Endothelial cell of umbilical vein (primary cell): ENCODE measurements around the gene OR3A2. TPM values are rescaled to one million over a fixed set of nuclear protein-coding genes. Genes with fewer than 3 reads are reported as not detected.
"Not testable (repeated sequence)": the region's sequence is repeated elsewhere in the genome, so short reads cannot be mapped to it uniquely, and the experiment has no call there.

Experiments used
- BruUV-seq: library from RNA; stranded (reverse); fragments of 400-500 nt; replicated peaks from 2 replicates; lab custom pipeline; 2021; lab: Mats Ljungman, UMichigan
- CTCF ChIA-PET: fragments of 300-600, 350-600 bp; sonication (Branson Sonifier 250); formaldehyde crosslinking; loops from one replicate; lab custom pipeline; 2021; ENCODE audit warnings: antibody characterized with exemption, inconsistent platforms; lab: Charles Lee
- POLR2A ChIA-PET: fragments of 300-600, 350-600 bp; sonication (Branson Sonifier 250); formaldehyde crosslinking; loops from one replicate; lab custom pipeline; 2021; ENCODE audit warnings: antibody characterized with exemption, inconsistent platforms; lab: Charles Lee
- DNase-seq: peaks from one replicate; pipeline ENCODE4 v3.0.0-alpha.2; 2011; ENCODE audit warnings: low read depth, low spot score
- FAIRE-seq: peaks from 2 replicates; lab custom pipeline; 2011; peaks lifted over from hg19 to GRCh38; lab: Jason Lieb, UNC
- H2AFZ ChIP-seq: 2 replicates; pipeline ENCODE4 v1.6.0; 2012; ENCODE audit warnings: low read depth, low read length, control low read depth, inconsistent platforms
- H3K27ac ChIP-seq: 2 replicates; pipeline ENCODE4 v1.5.1; 2011; ENCODE audit warnings: low read depth, mild to moderate bottlenecking, control low read depth, low read length, moderate library complexity; ENCODE audit not compliant: insufficient read depth
- H3K27me3 ChIP-seq, 2 experiments: 2 replicates each; pipeline versions ENCODE4 v1.6.0 to v1.6.1; 2011; ENCODE audit warnings: low read length in 2 of 2, mixed read lengths in 1 of 2; ENCODE audit not compliant: control insufficient read depth in 2 of 2, insufficient read depth in 2 of 2
- H3K36me3 ChIP-seq, 2 experiments: 2 replicates in 1 of 2; 3 replicates in 1 of 2; pipeline ENCODE4 v1.5.1; 2011; ENCODE audit warnings: low read length in 2 of 2, mild to moderate bottlenecking in 1 of 2, moderate library complexity in 1 of 2; ENCODE audit not compliant: control insufficient read depth in 2 of 2, insufficient read depth in 2 of 2; ENCODE audit errors: extremely low read depth in 1 of 2
- H3K4me1 ChIP-seq: 3 replicates; pipeline ENCODE4 v1.5.1; 2011; ENCODE audit warnings: mild to moderate bottlenecking, low read length; ENCODE audit not compliant: control insufficient read depth, insufficient read depth; ENCODE audit errors: extremely low read depth
- H3K4me2 ChIP-seq: 2 replicates; pipeline ENCODE4 v1.6.1; 2011; ENCODE audit warnings: low read length, control low read depth, mixed read lengths; ENCODE audit not compliant: insufficient read depth
- H3K4me3 ChIP-seq, 3 experiments: fragments of 200-600 bp in 1 of 3; sonication (generic), shearing (Covaris generic) in 1 of 3; replicated peaks in 1 of 3; 2 replicates each; pipeline ENCODE4 v1.5.1; 2011 to 2016; ENCODE audit warnings: control low read depth in 3 of 3, low read length in 3 of 3, mild to moderate bottlenecking in 2 of 3, inconsistent platforms in 1 of 3, low read depth in 1 of 3, moderate library complexity in 1 of 3; ENCODE audit not compliant: insufficient read depth in 1 of 3
- H3K79me2 ChIP-seq: 2 replicates; pipeline ENCODE4 v1.6.0; 2012; ENCODE audit warnings: low read length, inconsistent platforms; ENCODE audit not compliant: control insufficient read depth, insufficient read depth
- H3K9ac ChIP-seq: replicated peaks from 2 replicates; pipeline ENCODE3; 2011; ENCODE audit warnings: low read length, control low read depth; ENCODE audit not compliant: insufficient read depth; ENCODE audit errors: extremely low read depth
- H3K9me1 ChIP-seq: replicated peaks from 3 replicates; pipeline ENCODE4 v1.6.0; 2011; ENCODE audit warnings: mild to moderate bottlenecking, low read length; ENCODE audit not compliant: control insufficient read depth, insufficient read depth; ENCODE audit errors: extremely low read depth
- H3K9me3 ChIP-seq: replicated peaks from 2 replicates; pipeline ENCODE4 v1.5.1; 2012; ENCODE audit warnings: low read length, inconsistent platforms; ENCODE audit not compliant: control insufficient read depth, insufficient read depth
- H4K20me1 ChIP-seq: replicated peaks from 2 replicates; pipeline ENCODE3; 2011; ENCODE audit warnings: mild to moderate bottlenecking, low read length; ENCODE audit not compliant: control insufficient read depth, insufficient read depth; ENCODE audit errors: extremely low read depth
- EZH2 ChIP-seq: IDR thresholded peaks from 2 replicates; pipeline ENCODE4 v1.6.1; 2012; ENCODE audit warnings: borderline replicate concordance, low read depth, mild to moderate bottlenecking, moderate library complexity, low read length, inconsistent platforms; ENCODE audit not compliant: severe bottlenecking
- FOS ChIP-seq: IDR thresholded peaks from 2 replicates; pipeline ENCODE4 v1.6.1; 2011; ENCODE audit warnings: mild to moderate bottlenecking, low read length, moderate library complexity, borderline replicate concordance; ENCODE audit not compliant: insufficient read depth
- GATA2 ChIP-seq: IDR thresholded peaks from 2 replicates; pipeline ENCODE4 v1.7.0; 2011; ENCODE audit warnings: low read depth, mild to moderate bottlenecking, moderate library complexity, mixed read lengths, low read length; ENCODE audit not compliant: insufficient read length, insufficient read depth
- JUN ChIP-seq: IDR thresholded peaks from 2 replicates; pipeline ENCODE4 v1.6.1; 2011; ENCODE audit warnings: borderline replicate concordance, low read depth; ENCODE audit not compliant: insufficient read length, insufficient read depth
- MYC ChIP-seq: IDR thresholded peaks from one replicate; pipeline ENCODE4 v1.6.1; 2011; ENCODE audit warnings: mild to moderate bottlenecking, low read depth, low read length
- POLR2A ChIP-seq: IDR thresholded peaks from 2 replicates; pipeline ENCODE4 v1.6.1; 2012; ENCODE audit warnings: low read depth, mild to moderate bottlenecking, control low read depth, low read length
- POLR2AphosphoS5 ChIP-seq: IDR thresholded peaks from 2 replicates; pipeline ENCODE4 v1.6.1; 2012; ENCODE audit warnings: low read depth, mild to moderate bottlenecking, control low read depth, low read length, moderate library complexity; ENCODE audit not compliant: insufficient read depth
- dilution Hi-C: fragments of 300-500 bp; cut with MboI; formaldehyde crosslinking; loops from one replicate; pipeline ENCODE4 v1.15.0; 2019; ENCODE audit warnings: low sequenced_read_pairs; ENCODE audit not compliant: extremely low pct_ligation_motif_present
- intact Hi-C: fragments of 100-400 bp; cut with micrococcal nuclease; formaldehyde crosslinking; loops from one replicate; pipeline ENCODE4 v1.10.0; 2022
- polyA plus RNA-seq, 4 experiments: library from polyadenylated mRNA; depleted of rRNA in 3 of 4; stranded (reverse) in 3 of 4; unstranded in 1 of 4; fragments of >200 nt; gene quantifications; 2 replicates each; pipeline versions ENCODE4 v1.2.1 to v1.2.3, GENCODE V29; 2011 to 2012; ENCODE audit warnings: missing spikeins in 1 of 4
- total RNA-seq: library from RNA; stranded (reverse); gene quantifications from 2 replicates; pipeline ENCODE4 v1.2.3, GENCODE V29; 2021
- TF ChIP-seq, protein P1 (sequence below), 2 donors: IDR thresholded peaks; 1 replicate in 1 of 2; 2 replicates in 1 of 2; pipeline ENCODE4 v1.5.1; 2011; ENCODE audit warnings: low read length in 2 of 2, mild to moderate bottlenecking in 2 of 2, moderate library complexity in 2 of 2, control low read depth in 1 of 2, inconsistent platforms in 1 of 2, low read depth in 1 of 2; ENCODE audit not compliant: insufficient read depth in 1 of 2; ENCODE audit errors: extremely low read depth in 1 of 2
- TF ChIP-seq, protein P2 (sequence below): IDR thresholded peaks from 2 replicates; pipeline ENCODE4 v1.6.1; 2011; ENCODE audit not compliant: insufficient read depth, insufficient read length

OR3A2 gene
- total and polyA plus RNA-seq, 2 donors (not counting 3 experiments of a cell fraction or from before 2014, with no cell fraction given) = 0.10 TPM; not detected in 1

DNA sequence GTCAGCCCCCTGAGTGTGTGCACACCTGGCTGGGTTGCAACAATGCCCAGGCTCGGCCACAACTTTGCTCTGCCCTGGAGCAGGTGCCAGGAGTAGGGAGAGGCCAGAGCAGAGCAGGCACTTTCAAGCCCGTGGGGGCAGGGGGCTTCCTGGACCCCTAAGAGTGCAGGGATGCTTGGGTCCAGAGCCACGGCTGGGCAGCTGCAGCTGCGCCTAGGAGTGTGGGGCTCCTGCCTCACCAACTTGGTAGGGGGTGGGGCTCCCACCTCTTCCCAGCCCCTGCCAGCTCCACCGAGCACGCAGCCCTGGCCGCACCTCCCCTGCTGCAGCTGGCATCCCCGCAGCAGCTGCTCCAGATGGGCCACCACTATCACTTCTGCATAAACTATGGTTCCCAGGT, 7.8 kb downstream of the OR3A2 start:
- Histone ChIP-seq H3K4me2 (no peak overlapping the region), H3K27ac (no peak overlapping the region), H3K27me3 (no peaks in the 10 kb centered on the region), H4K20me1 (no peaks in the 10 kb centered on the region), H3K4me1 (no peaks in the 10 kb centered on the region), H3K9me1 (no peaks in the 10 kb centered on the region), H3K4me3 (no peak overlapping the region), H3K36me3 (no peaks in the 10 kb centered on the region), H3K9me3 (peaks cover 2% of the 10 kb centered on the region), H3K79me2 (no peaks in the 10 kb centered on the region), H2AFZ (no peak overlapping the region), H3K9ac (no peak overlapping the region)
- POLR2A ChIA-PET = no interaction called here
- FAIRE-seq (no peak), DNase-seq (no peak)
- intact Hi-C loops = no loop called here
- CTCF ChIA-PET = no interaction called here
- TF ChIP-seq POLR2A = no peak
- TF ChIP-seq POLR2AphosphoS5 = no peak
- TF ChIP-seq, protein P1, sequence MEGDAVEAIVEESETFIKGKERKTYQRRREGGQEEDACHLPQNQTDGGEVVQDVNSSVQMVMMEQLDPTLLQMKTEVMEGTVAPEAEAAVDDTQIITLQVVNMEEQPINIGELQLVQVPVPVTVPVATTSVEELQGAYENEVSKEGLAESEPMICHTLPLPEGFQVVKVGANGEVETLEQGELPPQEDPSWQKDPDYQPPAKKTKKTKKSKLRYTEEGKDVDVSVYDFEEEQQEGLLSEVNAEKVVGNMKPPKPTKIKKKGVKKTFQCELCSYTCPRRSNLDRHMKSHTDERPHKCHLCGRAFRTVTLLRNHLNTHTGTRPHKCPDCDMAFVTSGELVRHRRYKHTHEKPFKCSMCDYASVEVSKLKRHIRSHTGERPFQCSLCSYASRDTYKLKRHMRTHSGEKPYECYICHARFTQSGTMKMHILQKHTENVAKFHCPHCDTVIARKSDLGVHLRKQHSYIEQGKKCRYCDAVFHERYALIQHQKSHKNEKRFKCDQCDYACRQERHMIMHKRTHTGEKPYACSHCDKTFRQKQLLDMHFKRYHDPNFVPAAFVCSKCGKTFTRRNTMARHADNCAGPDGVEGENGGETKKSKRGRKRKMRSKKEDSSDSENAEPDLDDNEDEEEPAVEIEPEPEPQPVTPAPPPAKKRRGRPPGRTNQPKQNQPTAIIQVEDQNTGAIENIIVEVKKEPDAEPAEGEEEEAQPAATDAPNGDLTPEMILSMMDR (IDR thresholded peaks at IDR 0.05; ENCODE audit: extremely low read depth in 1 of 2, insufficient read depth in 1 of 2, low read depth in 1 of 2, low read length in 2 of 2) = no peak
- TF ChIP-seq, protein P2, sequence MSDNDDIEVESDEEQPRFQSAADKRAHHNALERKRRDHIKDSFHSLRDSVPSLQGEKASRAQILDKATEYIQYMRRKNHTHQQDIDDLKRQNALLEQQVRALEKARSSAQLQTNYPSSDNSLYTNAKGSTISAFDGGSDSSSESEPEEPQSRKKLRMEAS = no peak
- no peak for TF ChIP-seq JUN
- TF ChIP-seq GATA2 = no peak
- TF ChIP-seq MYC = no peak
- TF ChIP-seq FOS = no peak
- no peak for TF ChIP-seq EZH2
- dilution Hi-C loops = no loop called here
- no TSS peak for BruUV-seq

DNA sequence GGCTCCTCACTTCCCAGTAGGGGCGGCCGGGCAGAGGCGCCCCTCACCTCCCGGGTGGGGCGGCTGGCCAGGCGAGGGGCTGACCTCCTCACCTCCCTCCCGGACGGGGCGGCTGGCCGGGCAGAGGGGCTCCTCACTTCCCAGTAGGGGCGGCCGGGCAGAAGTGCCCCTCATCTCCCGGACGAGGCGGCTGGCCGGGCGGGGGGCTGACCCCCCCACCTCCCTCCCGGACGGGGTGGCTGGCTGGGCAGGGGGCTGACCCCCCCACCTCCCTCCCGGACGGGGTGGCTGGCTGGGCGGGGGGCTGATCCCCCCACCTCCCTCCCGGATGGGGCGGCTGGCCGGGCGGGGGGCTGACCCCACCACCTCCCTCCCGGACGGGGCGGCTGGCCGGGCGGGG, 14.9 kb downstream of the OR3A2 start:
- dilution Hi-C loops, H3K27ac ChIP-seq, H3K27me3 ChIP-seq, DNase-seq, H3K4me1 ChIP-seq, H4K20me1 ChIP-seq, intact Hi-C loops, POLR2A ChIA-PET, H3K4me3 ChIP-seq, H3K36me3 ChIP-seq, H3K4me2 ChIP-seq, H3K9me3 ChIP-seq, H2AFZ ChIP-seq, H3K9me1 ChIP-seq, BruUV-seq, CTCF ChIA-PET, H3K79me2 ChIP-seq, FAIRE-seq, H3K9ac ChIP-seq: not testable (repeated sequence)

DNA sequence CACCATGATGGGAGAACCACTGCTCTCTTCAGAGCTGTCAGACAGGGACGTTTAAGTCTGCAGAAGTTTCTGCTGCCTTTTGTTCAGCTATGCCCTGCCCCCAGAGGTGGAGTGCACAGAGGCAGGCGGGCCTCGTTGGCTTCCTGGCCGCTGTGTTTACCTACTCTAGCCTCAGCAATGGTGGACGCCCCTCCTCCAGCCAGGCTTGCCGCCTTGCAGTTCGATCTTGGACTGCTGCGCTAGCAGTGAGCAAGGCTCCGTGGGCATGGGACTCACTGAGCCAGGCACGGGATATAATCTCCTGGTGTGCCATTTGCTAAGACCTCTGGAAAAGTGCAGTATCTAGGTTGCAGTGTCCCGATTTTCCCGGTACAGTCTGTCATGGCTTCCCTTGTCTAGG, 43.3 kb downstream of the OR3A2 start:
- intact Hi-C loops, H3K9me1 ChIP-seq, CTCF ChIA-PET, H3K9me3 ChIP-seq, H3K36me3 ChIP-seq, H3K4me3 ChIP-seq, POLR2A ChIA-PET, FAIRE-seq, H3K27me3 ChIP-seq, H4K20me1 ChIP-seq, DNase-seq, H3K27ac ChIP-seq, H3K4me1 ChIP-seq, H3K4me2 ChIP-seq, H3K79me2 ChIP-seq, H2AFZ ChIP-seq, BruUV-seq, H3K9ac ChIP-seq, dilution Hi-C loops: not testable (repeated sequence)
